SK-N-SH treated with all-trans-retinoic acid at 6 μM for 48 hours (cell line): Measurements from ENCODE around the gene C16orf82.

Source experiments
- CREB5 ChIP-seq: fragments of 250-450 bp; sonication (Bioruptor Pico); IDR thresholded peaks from 2 replicates; pipeline ENCODE4 v1.5.1; 2020; ENCODE audit warnings: low read depth, mild to moderate bottlenecking, moderate library complexity
- PATZ1 ChIP-seq: fragments of 250-450 bp; sonication (Bioruptor Pico); IDR thresholded peaks from 2 replicates; pipeline ENCODE4 v1.8.0; 2020; ENCODE audit warnings: mild to moderate bottlenecking, moderate library complexity, borderline replicate concordance
- SNAI2 ChIP-seq: fragments of 250-450 bp; sonication (Bioruptor Pico); IDR thresholded peaks from 2 replicates; pipeline ENCODE4 v1.5.0; 2020; ENCODE audit warnings: mild to moderate bottlenecking, moderate library complexity
- ZFP30 ChIP-seq: fragments of 450-650 bp; formaldehyde crosslinking; IDR thresholded peaks from 2 replicates; pipeline ENCODE4 v1.5.0; 2022; ENCODE audit warnings: mild to moderate bottlenecking, moderate library complexity

- TF ChIP-seq PATZ1 (no peak), ZFP30 (CRISPR knock-in tag) (no peak), SNAI2 (CRISPR knock-in tag) (no peak), CREB5 (CRISPR knock-in tag) (no peak)
These were observed 38.1 kb upstream of the C16orf82 start for GRCh38 chr16:27028591-27029110.
